Measurements from ENCODE around the gene NUDT4. TPM values are rescaled to one million over a fixed set of nuclear protein-coding genes. Genes with fewer than 3 reads are reported as not detected.

Gene NUDT4
- total and polyA plus RNA-seq, 9 of the 15 experiments (the other 6 are each of a cell fraction or from before 2014, with no cell fraction given): 38.1 to 164 (median 99.2) TPM

- H3K4me1 ChIP-seq (replicated peaks in 1 of 2; ENCODE audit: control insufficient read depth in 2 of 2, insufficient read depth in 2 of 2, low read length in 2 of 2): no peaks in the 10 kb centered on the region
- no peak for FAIRE-seq
- no peak for TF ChIP-seq KDM4B (IDR thresholded peaks at IDR 0.05; ENCODE audit: borderline replicate concordance in 2 of 2, low read depth in 1 of 2)
- no peak for TF ChIP-seq TBL1XR1 (IDR thresholded peaks at IDR 0.05; ENCODE audit: low read length in 2 of 2)
- no peak overlapping the region for H3K4me3 ChIP-seq
- H3K4me2 ChIP-seq (ENCODE audit: insufficient read depth, low read length): no peak overlapping the region
- H2AFZ ChIP-seq (ENCODE audit: low read depth, low read length): no peak overlapping the region
- peak; percentile 24; the same call in 2 of the 3 replicates for ATAC-seq
- intact Hi-C loops (cut with micrococcal nuclease): no loop called here
- H3K27ac ChIP-seq (ENCODE audit: extremely low read depth, low read depth, low read length): no peak overlapping the region
- H3K27me3 ChIP-seq (ENCODE audit: control insufficient read depth in 2 of 2, insufficient read depth in 2 of 2, low read length in 2 of 2): no peaks in the 10 kb centered on the region
- no peak for DNase-seq (ENCODE audit: extremely low read depth in 1 of 4, low spot score in 3 of 4)
- no peak overlapping the region; a peak in 1 of 4 replicates for H3K9ac ChIP-seq (ENCODE audit: insufficient read depth in 1 of 2, low read depth in 2 of 2, low read length in 2 of 2)
- BruUV-seq (replicated peaks): no TSS peak
- H3K79me2 ChIP-seq (ENCODE audit: control insufficient read depth, insufficient read depth, low read length): no peaks in the 10 kb centered on the region; the same call in 2 of the 3 replicates
- H3K9me3 ChIP-seq (replicated peaks; ENCODE audit: control insufficient read depth, insufficient read depth, low read depth, low read length): no peaks in the 10 kb centered on the region
- ChIA-PET POLR2A (interaction anchor here (0.6 kb wide), 1 partner anchor 61 kb away, joined by 3 read pairs; no protein-coding TSS in a partner anchor), CTCF (ENCODE audit: low intra/inter-chr PET ratio) (no interaction called here)
- WGBS (ENCODE audit: insufficient coverage, low coverage, missing lambda C conversion rate): 44% methylated on average over 5 of the region's 5 CpGs
- H3K9me1 ChIP-seq (ENCODE audit: control insufficient read depth, insufficient read depth, low read length): no peaks in the 10 kb centered on the region
- in situ Hi-C loops (cut with MboI): no loop called here
- no peaks in the 10 kb centered on the region for H4K20me1 ChIP-seq (replicated peaks; ENCODE audit: control insufficient read depth, insufficient read depth, low read length)
- no peaks in the 10 kb centered on the region for H3K36me3 ChIP-seq (ENCODE audit: control insufficient read depth, insufficient read depth, low read length)
Measured at GRCh38 chr12:93448796-93449195, 71.1 kb downstream of the NUDT4 start.

GRCh38 chr12:93449277-93449676 lies 71.6 kb downstream of the NUDT4 start:
- Histone ChIP-seq H4K20me1 (replicated peaks; ENCODE audit: control insufficient read depth, insufficient read depth, low read length) (no peaks in the 10 kb centered on the region), H3K4me2 (ENCODE audit: insufficient read depth, low read length) (no peak overlapping the region), H3K27ac (ENCODE audit: extremely low read depth, low read depth, low read length) (no peak overlapping the region), H3K9me1 (ENCODE audit: control insufficient read depth, insufficient read depth, low read length) (no peaks in the 10 kb centered on the region), H3K4me1 (replicated peaks in 1 of 2; ENCODE audit: control insufficient read depth in 2 of 2, insufficient read depth in 2 of 2, low read length in 2 of 2) (no peaks in the 10 kb centered on the region), H3K9me3 (replicated peaks; ENCODE audit: control insufficient read depth, insufficient read depth, low read depth, low read length) (no peaks in the 10 kb centered on the region), H3K27me3 (ENCODE audit: control insufficient read depth in 2 of 2, insufficient read depth in 2 of 2, low read length in 2 of 2) (no peaks in the 10 kb centered on the region), H3K79me2 (ENCODE audit: control insufficient read depth, insufficient read depth, low read length) (no peaks in the 10 kb centered on the region), H3K4me3 (no peak overlapping the region), H2AFZ (ENCODE audit: low read depth, low read length) (no peak overlapping the region), H3K36me3 (ENCODE audit: control insufficient read depth, insufficient read depth, low read length) (no peaks in the 10 kb centered on the region), H3K9ac (ENCODE audit: insufficient read depth in 1 of 2, low read depth in 2 of 2, low read length in 2 of 2) (no peak overlapping the region)
- intact Hi-C loops (cut with micrococcal nuclease): no loop called here
- no peak for TF ChIP-seq WHSC1 (IDR thresholded peaks at IDR 0.05; ENCODE audit: low read length)
- BruUV-seq (replicated peaks): no TSS peak
- no peak for DNase-seq (ENCODE audit: extremely low read depth in 1 of 4, low spot score in 3 of 4)
- ChIA-PET POLR2A (interaction anchor here (0.6 to 1.1 kb wide), 2 partner anchors 19 to 61 kb away, joined by 3 read pairs; no protein-coding TSS in a partner anchor), CTCF (ENCODE audit: low intra/inter-chr PET ratio) (no interaction called here)
- no peak for FAIRE-seq
- 27% methylated on average over 1 of the region's 1 CpG for WGBS (ENCODE audit: insufficient coverage, low coverage, missing lambda C conversion rate)
- no peak for ATAC-seq
- in situ Hi-C loops (cut with MboI): no loop called here
